ENCODE measurements around the gene UBTF.

UBTF gene

DNA sequence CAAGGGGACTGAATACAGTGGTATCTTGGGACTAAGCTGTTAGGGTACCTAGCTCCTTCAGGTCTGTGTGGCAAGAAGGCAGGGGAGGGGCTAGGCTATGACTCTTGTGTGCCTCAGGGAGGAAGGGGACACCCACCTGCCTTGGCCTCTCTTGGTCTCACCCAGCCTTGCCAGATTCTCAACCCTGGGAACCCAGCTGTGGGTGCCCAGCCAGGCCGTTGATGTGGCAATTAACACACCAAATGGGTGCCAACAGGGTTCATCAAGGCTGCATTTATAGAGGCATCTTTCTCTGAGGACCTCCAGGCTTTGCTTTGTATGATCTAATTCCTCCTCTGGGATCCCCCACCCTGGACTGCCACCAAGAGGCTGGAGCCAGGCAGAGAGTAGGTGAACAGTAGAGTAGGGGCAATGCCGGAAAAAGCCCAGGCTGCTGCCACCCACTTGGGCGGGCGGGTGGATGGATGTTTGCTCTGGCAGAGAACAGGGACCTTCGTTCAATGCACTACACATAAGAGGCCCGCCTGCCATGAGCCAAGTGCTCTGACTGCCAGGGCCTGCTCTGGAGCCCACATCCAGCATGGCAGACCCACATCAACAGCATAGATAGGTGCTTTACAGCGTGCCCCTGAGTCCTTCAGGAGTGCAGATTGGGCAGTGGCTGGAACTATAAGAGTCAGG is 52.2 kb downstream of the UBTF start:
- DNase-seq, result no peak

DNA sequence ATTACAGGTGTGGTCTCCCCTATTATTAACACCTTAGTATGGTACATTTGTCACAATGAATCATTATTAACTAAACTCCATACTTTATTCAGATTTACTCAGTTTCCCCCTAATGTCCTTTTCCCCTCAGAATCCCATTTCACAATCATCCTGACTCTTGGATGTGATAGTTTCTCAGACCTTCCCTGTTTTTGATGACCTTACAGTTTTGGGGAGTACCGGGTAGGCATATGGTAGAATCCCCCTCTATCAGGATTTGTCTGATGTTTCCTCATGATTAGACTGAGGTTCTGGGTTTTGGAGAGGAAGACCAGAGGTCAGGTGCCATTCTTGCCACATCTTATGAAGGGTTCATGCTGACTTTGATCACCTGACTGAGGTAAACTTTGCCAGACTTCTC is 55.0 kb downstream of the UBTF start:
- no peak for DNase-seq

DNA sequence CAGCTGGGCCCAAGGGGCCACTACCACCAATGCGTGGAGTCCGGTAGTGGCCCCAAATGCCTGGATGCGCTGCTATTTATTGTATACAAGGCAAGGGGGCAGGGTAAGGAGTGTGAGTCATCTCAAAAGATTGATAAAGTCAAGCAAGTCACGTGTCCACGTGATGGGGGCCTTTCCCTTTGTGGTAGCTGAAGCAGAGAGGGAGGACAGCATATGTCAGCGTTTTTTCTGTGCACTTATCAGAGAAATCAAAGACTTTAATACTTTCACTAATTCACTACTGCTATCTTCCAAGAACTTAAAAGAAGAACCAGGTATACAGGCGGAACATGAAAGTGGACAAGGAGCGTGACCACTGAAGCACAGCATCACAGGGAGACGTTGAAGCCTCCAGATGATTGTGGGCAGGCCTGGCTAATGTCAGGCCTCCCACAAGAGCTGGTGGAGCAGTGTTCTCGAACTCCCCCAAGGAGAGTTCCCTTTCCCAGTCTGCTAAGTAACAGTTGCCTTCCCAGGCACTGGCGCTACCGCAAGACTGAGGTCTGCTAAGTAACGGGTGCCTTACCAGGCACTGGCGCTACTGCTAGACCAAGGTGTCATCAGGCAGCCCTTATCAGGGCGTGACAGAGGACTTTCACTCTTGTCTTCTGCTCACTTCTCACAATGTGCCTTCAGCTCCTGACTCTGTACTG is 59.8 kb downstream of the UBTF start:
- no peak for DNase-seq

DNA sequence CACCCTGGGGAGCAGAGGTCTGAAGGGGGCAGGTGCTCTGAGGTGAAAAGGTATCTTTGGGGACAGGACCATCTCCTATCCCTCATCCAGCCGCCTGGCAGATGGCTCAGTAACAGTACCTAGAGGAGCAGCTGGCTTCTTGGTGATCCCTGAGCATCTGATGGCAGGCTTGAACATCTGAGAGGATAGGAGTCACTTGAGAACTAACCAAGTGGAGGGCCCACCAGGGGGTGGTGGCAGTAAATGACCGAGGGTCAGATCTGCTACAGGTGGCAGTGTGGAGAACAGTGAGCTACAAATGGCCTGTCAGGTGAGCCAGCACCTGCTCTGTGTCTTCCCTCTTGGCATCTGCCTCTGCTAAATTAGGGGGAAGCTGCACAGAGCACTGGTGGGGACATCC is 64.0 kb downstream of the UBTF start:
- DNase-seq, result no peak

Measured in NCI-H526 treated with DMSO at 0.1 percent for 48 hours (cell line).